ENCODE results near the gene SHANK2.

SHANK2 gene

GRCh38 chr11:71240061-71240690 is 12.2 kb downstream of the SHANK2 start:
- H3K27ac ChIP-seq: no peak overlapping the region
- no peak for TF ChIP-seq CTCF (IDR thresholded peaks at IDR 0.05; ENCODE audit: low read depth, low read length)
- no peaks in the 10 kb centered on the region for H3K9me3 ChIP-seq (ENCODE audit: severe bottlenecking)
- no peaks in the 10 kb centered on the region for H3K36me3 ChIP-seq
- no peak overlapping the region for H3K4me3 ChIP-seq (ENCODE audit: low read depth, low read length)
- H3K27me3 ChIP-seq (ENCODE audit: insufficient read depth, low read depth, severe bottlenecking): no peaks in the 10 kb centered on the region
- DNase-seq: no peak

GRCh38 chr11:71239581-71239980 is 12.8 kb downstream of the SHANK2 start:
- no peak for DNase-seq
- no peak for TF ChIP-seq CTCF (IDR thresholded peaks at IDR 0.05; ENCODE audit: low read depth, low read length)
- H3K4me3 ChIP-seq (ENCODE audit: low read depth, low read length): no peak overlapping the region

GRCh38 chr11:71238941-71239340 is 13.4 kb downstream of the SHANK2 start:
- Histone ChIP-seq H3K4me3 (ENCODE audit: low read depth, low read length) (no peak overlapping the region), H3K27ac (no peak overlapping the region), H3K27me3 (ENCODE audit: insufficient read depth, low read depth, severe bottlenecking) (no peaks in the 10 kb centered on the region), H3K9me3 (ENCODE audit: severe bottlenecking) (no peaks in the 10 kb centered on the region), H3K36me3 (no peaks in the 10 kb centered on the region)
- no peak for TF ChIP-seq CTCF (IDR thresholded peaks at IDR 0.05; ENCODE audit: low read depth, low read length)
- DNase-seq: no peak

More at GRCh38 chr11:71239581-71239980, 12.8 kb downstream of the SHANK2 start:
- Histone ChIP-seq H3K27ac (no peak overlapping the region), H3K9me3 (ENCODE audit: severe bottlenecking) (no peaks in the 10 kb centered on the region), H3K36me3 (no peaks in the 10 kb centered on the region), H3K27me3 (ENCODE audit: insufficient read depth, low read depth, severe bottlenecking) (no peaks in the 10 kb centered on the region)

- Histone ChIP-seq H3K27ac (no peak overlapping the region), H3K9me3 (ENCODE audit: severe bottlenecking) (no peaks in the 10 kb centered on the region), H3K27me3 (ENCODE audit: insufficient read depth, low read depth, severe bottlenecking) (no peaks in the 10 kb centered on the region), H3K4me3 (ENCODE audit: low read depth, low read length) (no peak overlapping the region), H3K36me3 (no peaks in the 10 kb centered on the region)
- DNase-seq: no peak
- TF ChIP-seq CTCF (IDR thresholded peaks at IDR 0.05; ENCODE audit: low read depth, low read length): no peak
Measured at GRCh38 chr11:71238285-71238875, 14.0 kb downstream of the SHANK2 start.

GRCh38 chr11:71237853-71238252 is 14.5 kb downstream of the SHANK2 start:
- no peaks in the 10 kb centered on the region for H3K27me3 ChIP-seq (ENCODE audit: insufficient read depth, low read depth, severe bottlenecking)
- no peaks in the 10 kb centered on the region for H3K36me3 ChIP-seq
- TF ChIP-seq CTCF (IDR thresholded peaks at IDR 0.05; ENCODE audit: low read depth, low read length): no peak
- no peak overlapping the region for H3K27ac ChIP-seq
- H3K4me3 ChIP-seq (ENCODE audit: low read depth, low read length): no peak overlapping the region
- no peak for DNase-seq
- H3K9me3 ChIP-seq (ENCODE audit: severe bottlenecking): no peaks in the 10 kb centered on the region
